ENCODE data around the gene ASIC2. TPM values are rescaled to one million over a fixed set of nuclear protein-coding genes. Genes with fewer than 3 reads are reported as not detected.

Gene ASIC2
- 1 to 10 TPM in 2 of 4 donors, under 1 TPM in 1, not detected in 1; 0.80 to 1.8 (median 1.4) TPM for total RNA-seq

DNA sequence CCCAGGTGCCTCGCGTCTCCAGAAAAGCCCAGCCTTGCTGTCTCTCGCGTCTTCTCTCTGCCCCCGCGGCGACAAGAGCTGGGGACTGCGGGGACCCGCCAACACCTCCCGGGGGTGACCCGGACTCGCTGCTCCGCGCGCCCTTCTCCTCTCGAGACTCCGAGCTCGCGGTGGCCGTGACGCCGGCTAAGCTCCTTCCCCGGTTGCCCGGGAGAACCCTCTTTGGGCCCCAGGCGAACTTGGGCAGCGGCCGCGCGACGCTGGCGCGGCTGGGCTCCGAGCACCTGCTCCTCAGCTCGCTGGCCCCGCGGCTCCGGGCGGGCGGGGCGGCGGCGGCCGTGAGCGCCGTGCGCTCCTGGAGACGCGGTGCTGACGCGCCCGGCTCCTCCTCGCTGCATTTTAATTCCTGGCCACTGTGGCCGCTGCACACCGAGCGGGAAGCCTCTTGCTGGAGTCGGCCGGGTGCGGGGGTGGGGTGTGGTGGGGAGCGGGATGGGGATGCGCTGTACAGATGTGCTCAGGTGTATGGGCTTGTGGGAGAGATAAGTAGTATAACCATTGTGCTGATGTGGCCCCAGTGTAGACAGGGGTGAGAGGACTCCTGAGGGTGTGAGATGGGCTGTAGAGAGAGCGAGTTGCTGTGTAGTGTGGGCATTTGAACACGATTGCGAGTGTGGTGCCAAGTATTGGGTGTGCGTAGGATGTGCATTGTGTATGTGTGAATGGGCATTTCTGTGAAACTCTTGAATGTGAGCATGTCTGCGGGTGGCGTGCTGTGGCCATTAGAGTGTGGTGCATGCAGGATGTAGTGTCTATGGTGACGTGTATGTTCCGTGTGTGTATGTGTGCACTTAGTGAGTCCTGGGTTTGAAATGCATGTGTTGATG, at the start of gene ASIC2:
TSS of gene ASIC2 (minus strand) at position 315 of the 887 bp plus-strand sequence.
- Histone ChIP-seq H3K9me3 (no peaks in the 10 kb centered on the region), H3K27ac (no peak within 1 kb of the TSS), H3K4me1 (peaks cover 0 to 22% (median 0%) of the 10 kb centered on the region in 4 donors), H3K36me3 (no peaks in the 10 kb centered on the region), H3K27me3 (no peaks in the 10 kb centered on the region), H3K4me3 (peak within 1 kb of the TSS; percentile 12 to 59 (median 40))
- peak in 2 of 3 donors; percentile 52 to 73 for DNase-seq
- no peak for TF ChIP-seq POLR2A (IDR thresholded peaks at IDR 0.05)
- TF ChIP-seq, protein P1, sequence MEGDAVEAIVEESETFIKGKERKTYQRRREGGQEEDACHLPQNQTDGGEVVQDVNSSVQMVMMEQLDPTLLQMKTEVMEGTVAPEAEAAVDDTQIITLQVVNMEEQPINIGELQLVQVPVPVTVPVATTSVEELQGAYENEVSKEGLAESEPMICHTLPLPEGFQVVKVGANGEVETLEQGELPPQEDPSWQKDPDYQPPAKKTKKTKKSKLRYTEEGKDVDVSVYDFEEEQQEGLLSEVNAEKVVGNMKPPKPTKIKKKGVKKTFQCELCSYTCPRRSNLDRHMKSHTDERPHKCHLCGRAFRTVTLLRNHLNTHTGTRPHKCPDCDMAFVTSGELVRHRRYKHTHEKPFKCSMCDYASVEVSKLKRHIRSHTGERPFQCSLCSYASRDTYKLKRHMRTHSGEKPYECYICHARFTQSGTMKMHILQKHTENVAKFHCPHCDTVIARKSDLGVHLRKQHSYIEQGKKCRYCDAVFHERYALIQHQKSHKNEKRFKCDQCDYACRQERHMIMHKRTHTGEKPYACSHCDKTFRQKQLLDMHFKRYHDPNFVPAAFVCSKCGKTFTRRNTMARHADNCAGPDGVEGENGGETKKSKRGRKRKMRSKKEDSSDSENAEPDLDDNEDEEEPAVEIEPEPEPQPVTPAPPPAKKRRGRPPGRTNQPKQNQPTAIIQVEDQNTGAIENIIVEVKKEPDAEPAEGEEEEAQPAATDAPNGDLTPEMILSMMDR (IDR thresholded peaks at IDR 0.05) = peak in 2 of 6 experiments; percentile 35 to 38

DNA sequence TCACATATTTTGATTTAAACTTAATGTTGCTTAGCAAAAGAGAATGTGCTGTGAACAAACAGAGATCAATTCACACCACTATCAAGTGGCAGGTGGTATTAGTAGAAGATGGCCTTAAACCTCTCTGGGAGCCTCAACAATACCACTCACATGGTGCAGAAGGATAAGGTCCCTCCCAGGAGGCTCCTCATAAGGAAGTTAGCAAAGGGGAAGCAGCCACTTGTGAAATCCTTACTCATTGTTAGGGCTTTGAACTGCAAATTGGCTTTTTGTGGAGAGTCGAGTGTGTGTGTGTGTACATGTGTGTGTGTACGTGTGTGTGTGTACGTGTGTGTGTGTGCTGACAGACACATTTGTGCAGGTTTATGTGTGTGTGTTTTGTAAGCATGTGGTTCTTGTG, 48.9 kb upstream of the ASIC2 start:
- H3K27me3 ChIP-seq = no peaks in the 10 kb centered on the region
- H3K4me1 ChIP-seq = no peaks in the 10 kb centered on the region
- no peak for DNase-seq
- no peak for TF ChIP-seq POLR2A (IDR thresholded peaks at IDR 0.05)
- TF ChIP-seq, protein P1 (IDR thresholded peaks at IDR 0.05) = no peak
- H3K36me3 ChIP-seq = no peaks in the 10 kb centered on the region
- no peaks in the 10 kb centered on the region for H3K9me3 ChIP-seq
- no peak overlapping the region for H3K27ac ChIP-seq
- no peak overlapping the region for H3K4me3 ChIP-seq

DNA sequence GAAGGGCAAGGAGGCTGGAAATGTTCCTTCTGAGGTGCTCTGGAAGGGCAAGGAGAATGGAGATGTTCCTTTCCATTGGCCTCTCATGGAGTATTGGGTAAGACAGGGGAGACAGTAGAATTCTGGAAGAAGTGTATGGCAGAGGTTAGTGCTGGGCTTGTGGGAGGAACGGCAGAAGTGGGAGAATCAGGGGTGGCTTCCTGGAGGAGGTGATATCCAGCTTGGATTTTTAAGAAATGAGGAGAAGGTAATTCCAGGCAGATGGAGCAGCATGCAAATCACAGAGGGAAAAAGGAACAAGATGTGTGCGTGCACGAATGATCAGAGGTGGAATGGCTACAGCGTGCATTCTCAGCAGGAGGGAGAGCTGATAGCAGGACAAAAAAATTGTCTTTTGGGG, 45.1 kb upstream of the ASIC2 start:
- Histone ChIP-seq H3K9me3 (no peaks in the 10 kb centered on the region), H3K27me3 (no peaks in the 10 kb centered on the region), H3K36me3 (no peaks in the 10 kb centered on the region), H3K4me3 (no peak overlapping the region), H3K27ac (no peak overlapping the region), H3K4me1 (no peaks in the 10 kb centered on the region)
- TF ChIP-seq POLR2A (IDR thresholded peaks at IDR 0.05) = no peak
- TF ChIP-seq, protein P1 (IDR thresholded peaks at IDR 0.05) = no peak
- DNase-seq = no peak

DNA sequence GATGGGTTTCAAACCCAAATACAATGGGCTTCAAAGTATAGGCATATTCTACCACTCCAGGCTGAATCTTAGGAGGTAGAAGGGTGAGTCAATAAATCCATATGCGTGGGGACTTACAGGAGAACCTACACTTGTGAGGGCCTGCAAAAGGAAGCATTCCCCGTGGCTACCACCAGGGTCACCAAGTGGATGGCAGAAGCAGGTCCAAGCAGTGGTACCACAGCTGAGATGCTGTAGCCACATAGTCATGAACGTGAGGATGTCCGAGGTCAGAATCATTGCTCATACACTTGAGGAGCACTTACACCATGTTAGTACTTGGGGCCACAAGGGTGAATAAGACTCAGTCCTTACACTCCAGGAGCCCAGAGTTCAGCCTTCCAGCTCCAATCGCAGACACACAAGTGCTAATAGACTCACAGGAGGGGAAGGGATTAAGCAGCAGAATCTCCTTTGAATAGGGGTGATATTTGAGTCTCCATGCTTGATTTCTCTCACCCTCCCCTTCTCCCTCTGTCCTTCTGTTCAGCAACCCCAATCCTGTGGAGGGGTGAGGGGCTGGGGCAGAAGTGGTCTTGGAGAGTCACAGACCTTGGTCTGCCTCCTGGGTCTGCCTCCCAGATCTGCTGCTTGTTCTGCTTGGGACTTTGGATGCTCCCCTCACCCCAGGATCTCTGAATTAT, 42.5 kb upstream of the ASIC2 start:
- TF ChIP-seq, protein P1 (IDR thresholded peaks at IDR 0.05) = no peak
- no peak for TF ChIP-seq POLR2A (IDR thresholded peaks at IDR 0.05)
- Histone ChIP-seq H3K4me3 (no peak overlapping the region), H3K27me3 (no peaks in the 10 kb centered on the region), H3K4me1 (no peaks in the 10 kb centered on the region), H3K36me3 (no peaks in the 10 kb centered on the region), H3K27ac (no peak overlapping the region), H3K9me3 (no peaks in the 10 kb centered on the region)
- DNase-seq = no peak

DNA sequence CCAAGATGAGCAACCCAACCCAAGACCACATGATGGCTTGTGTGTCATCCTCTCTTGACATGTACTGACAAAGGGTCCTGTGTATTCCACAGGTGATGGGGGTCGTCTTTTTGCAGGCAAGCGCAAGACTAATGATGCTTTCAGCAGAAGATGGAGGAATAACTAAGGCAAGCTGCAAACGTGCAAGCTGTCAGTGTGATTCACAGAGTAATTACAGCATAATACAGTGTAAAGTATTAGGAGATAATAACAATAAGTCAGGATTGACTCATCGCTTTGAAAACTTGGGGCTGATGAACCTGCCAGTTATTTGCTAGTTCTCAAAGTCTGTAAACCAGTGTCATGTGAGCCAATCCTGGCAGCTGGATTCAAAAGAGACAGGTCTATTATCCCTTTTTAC, 41.6 kb upstream of the ASIC2 start:
- Histone ChIP-seq H3K9me3 (no peaks in the 10 kb centered on the region), H3K27me3 (no peaks in the 10 kb centered on the region), H3K27ac (no peak overlapping the region), H3K36me3 (no peaks in the 10 kb centered on the region), H3K4me1 (no peaks in the 10 kb centered on the region), H3K4me3 (no peak overlapping the region)
- no peak for DNase-seq
- TF ChIP-seq POLR2A (IDR thresholded peaks at IDR 0.05) = no peak
- TF ChIP-seq, protein P1 (IDR thresholded peaks at IDR 0.05) = no peak
